ENCODE results near the gene VEGFC.

Gene VEGFC

GRCh38 chr4:176671532-176671931, 121.2 kb downstream of the VEGFC start:
- no peak for DNase-seq

GRCh38 chr4:176668324-176668723, 124.4 kb downstream of the VEGFC start:
- no peak for DNase-seq

GRCh38 chr4:176664964-176665363, 127.8 kb downstream of the VEGFC start:
- DNase-seq, result no peak

- DNase-seq, result no peak
Observed at GRCh38 chr4:176660561-176660960, 132.2 kb downstream of the VEGFC start.

GRCh38 chr4:176656108-176656507, 136.6 kb downstream of the VEGFC start:
- DNase-seq, result no peak

GRCh38 chr4:176654565-176655216, 138.0 kb downstream of the VEGFC start:
- no peak for DNase-seq

GRCh38 chr4:176653401-176654220, 139.1 kb downstream of the VEGFC start:
- no peak for DNase-seq

GRCh38 chr4:176646311-176646710, 146.4 kb downstream of the VEGFC start:
- DNase-seq, result no peak

- no peak for DNase-seq
Observed at GRCh38 chr4:176645246-176645960, 147.3 kb downstream of the VEGFC start.

GRCh38 chr4:176642472-176642871, 150.2 kb downstream of the VEGFC start:
- no peak for DNase-seq

GRCh38 chr4:176641237-176641636, 151.5 kb downstream of the VEGFC start:
- DNase-seq, result no peak

- DNase-seq, result no peak
Observed at GRCh38 chr4:176638992-176639391, 153.7 kb downstream of the VEGFC start.

- no peak for DNase-seq
Observed at GRCh38 chr4:176636292-176636691, 156.4 kb downstream of the VEGFC start.

- no peak for DNase-seq
Observed at GRCh38 chr4:176635372-176636261, 157.1 kb downstream of the VEGFC start.

Measured in NCI-H510A (cell line).